ENCODE data around the gene C17orf50. TPM values are rescaled to one million over a fixed set of nuclear protein-coding genes. Genes with fewer than 3 reads are reported as not detected.

Gene C17orf50
- total and polyA plus RNA-seq, 3 experiments from 2014 or later = not detected

DNA sequence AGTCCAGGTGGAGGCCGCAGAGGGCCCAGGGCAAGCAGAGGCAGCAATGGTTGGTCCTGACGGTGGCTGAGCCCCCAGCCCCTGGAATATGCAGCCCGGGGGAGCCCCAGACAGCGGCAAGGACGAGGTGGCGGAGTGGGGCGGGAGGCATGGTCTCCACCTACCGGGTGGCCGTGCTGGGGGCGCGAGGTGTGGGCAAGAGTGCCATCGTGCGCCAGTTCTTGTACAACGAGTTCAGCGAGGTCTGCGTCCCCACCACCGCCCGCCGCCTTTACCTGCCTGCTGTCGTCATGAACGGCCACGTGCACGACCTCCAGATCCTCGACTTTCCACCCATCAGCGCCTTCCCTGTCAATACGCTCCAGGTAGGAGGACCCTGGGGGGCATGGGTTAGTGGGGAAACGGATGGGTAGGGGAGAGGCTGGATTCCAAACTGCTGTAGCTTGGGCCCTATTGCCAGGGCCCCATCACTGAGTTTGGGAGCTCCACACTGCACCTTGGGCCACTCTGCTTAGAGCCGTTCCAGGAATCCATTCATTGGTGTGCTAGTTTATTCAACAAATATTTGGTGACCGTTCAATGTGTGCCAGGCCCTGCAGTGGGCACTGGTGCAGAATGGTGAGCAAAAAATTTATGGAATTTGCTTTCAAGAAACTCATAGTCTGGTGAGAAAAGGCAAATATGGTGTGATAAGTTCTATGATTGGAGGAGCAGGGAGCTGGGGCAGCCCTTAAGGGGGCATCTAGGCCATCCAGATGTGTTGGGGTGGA lies 25.5 kb upstream of the C17orf50 start:
- Histone ChIP-seq H3K9me3 (ENCODE audit: low read length) (no peaks in the 10 kb centered on the region), H3K27me3 (ENCODE audit: insufficient read depth, low read length, poor library complexity, severe bottlenecking) (no peaks in the 10 kb centered on the region), H3K4me3 (ENCODE audit: low read length) (no peak overlapping the region), H3K4me1 (ENCODE audit: insufficient read depth, low read length) (peaks cover 8% of the 10 kb centered on the region), H3K36me3 (ENCODE audit: insufficient read depth, low read length) (no peaks in the 10 kb centered on the region), H3K27ac (ENCODE audit: low read depth, low read length) (no peak overlapping the region)
- H3K27me3 Mint-ChIP-seq = peaks cover 4 to 5% of the 10 kb centered on the region in 2 donors
- DNase-seq = no peak
- peaks cover 11 to 16% (median 16%) of the 10 kb centered on the region in 3 donors for H3K4me1 Mint-ChIP-seq
- H3K4me3 Mint-ChIP-seq = no peak overlapping the region
- no peaks in the 10 kb centered on the region for H3K9me3 Mint-ChIP-seq
- POLR2A ChIA-PET = no interaction called here
- H3K27ac Mint-ChIP-seq = peak overlapping the region in 1 of 8 donors; percentile 64
- peaks cover 0 to 4% (median 0%) of the 10 kb centered on the region in 3 donors for H3K36me3 Mint-ChIP-seq
- CTCF ChIA-PET = interaction anchor here (1.3 to 1.4 kb wide), 2 partner anchors 12 to 29 kb away, joined by 3 to 7 read pairs; no protein-coding TSS in a partner anchor

DNA sequence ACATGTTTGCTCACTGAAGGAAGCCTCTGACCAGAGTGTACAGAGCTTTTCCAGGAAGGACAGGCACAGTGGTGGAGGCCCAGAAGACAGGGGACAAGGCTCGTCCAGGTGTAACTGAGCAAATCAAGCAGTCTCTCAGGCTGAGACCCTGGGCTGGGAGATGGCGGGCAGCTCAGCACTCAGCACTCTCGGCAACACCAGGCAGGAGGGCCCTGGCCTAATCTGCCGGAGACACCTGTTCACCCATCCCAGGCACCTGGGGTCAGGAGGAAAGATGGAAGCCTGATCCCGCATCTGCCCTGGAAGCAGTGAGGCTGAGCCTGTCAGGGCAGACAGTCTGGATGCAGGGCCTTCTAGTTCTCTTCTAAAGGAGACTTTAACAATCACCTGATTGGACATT lies 24.5 kb upstream of the C17orf50 start:
- no peak overlapping the region for H3K4me3 Mint-ChIP-seq
- peaks cover 1% of the 10 kb centered on the region for H3K4me1 ChIP-seq (ENCODE audit: insufficient read depth, low read length)
- H3K36me3 ChIP-seq (ENCODE audit: insufficient read depth, low read length) = no peaks in the 10 kb centered on the region
- H3K9me3 Mint-ChIP-seq = no peaks in the 10 kb centered on the region
- peaks cover 6 to 8% of the 10 kb centered on the region in 2 donors for H3K27me3 Mint-ChIP-seq
- POLR2A ChIA-PET = no interaction called here
- peaks cover 1 to 10% (median 6%) of the 10 kb centered on the region in 3 donors for H3K4me1 Mint-ChIP-seq
- H3K9me3 ChIP-seq (ENCODE audit: low read length) = no peaks in the 10 kb centered on the region
- no peak overlapping the region for H3K27ac ChIP-seq (ENCODE audit: low read depth, low read length)
- no peak overlapping the region for H3K27ac Mint-ChIP-seq
- H3K27me3 ChIP-seq (ENCODE audit: insufficient read depth, low read length, poor library complexity, severe bottlenecking) = peaks cover 4% of the 10 kb centered on the region
- H3K4me3 ChIP-seq (ENCODE audit: low read length) = no peak overlapping the region
- H3K36me3 Mint-ChIP-seq = no peaks in the 10 kb centered on the region
- DNase-seq = no peak
- CTCF ChIA-PET = interaction anchor here (1.3 kb wide), 1 partner anchor 11 kb away, joined by 7 read pairs; no protein-coding TSS in a partner anchor

DNA sequence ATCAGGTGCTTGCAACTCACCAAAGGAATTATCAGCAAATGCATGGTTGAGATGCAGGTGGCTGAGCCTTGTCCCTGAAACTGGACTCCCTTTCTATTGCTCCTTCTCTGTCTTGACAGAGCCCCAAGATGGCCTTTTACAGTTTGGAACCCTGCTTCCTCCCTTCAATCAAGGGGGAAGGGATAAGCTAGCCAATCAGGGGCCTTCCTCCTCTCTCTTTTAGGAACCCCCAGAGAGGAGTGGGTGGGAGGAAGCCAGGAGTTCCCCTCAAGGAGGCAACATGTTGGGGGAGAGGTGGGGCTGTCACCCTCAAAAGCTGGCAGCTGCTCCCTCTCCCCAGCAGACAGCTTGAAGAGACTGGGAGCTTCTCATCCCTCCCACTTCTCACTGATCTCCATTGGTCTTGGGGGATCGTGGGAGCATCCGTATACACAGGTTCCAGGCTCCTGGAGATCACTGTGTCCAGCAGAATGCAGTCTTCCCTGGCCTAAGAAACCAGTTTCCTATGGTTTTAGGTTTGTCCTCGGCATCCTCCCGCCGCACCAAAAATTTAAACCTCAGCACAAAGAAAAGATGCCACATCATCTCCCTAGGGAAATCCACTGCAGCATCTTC lies 22.1 kb upstream of the C17orf50 start:
- Histone ChIP-seq H3K27ac (ENCODE audit: low read depth, low read length) (no peak overlapping the region), H3K36me3 (ENCODE audit: insufficient read depth, low read length) (no peaks in the 10 kb centered on the region), H3K9me3 (ENCODE audit: low read length) (no peaks in the 10 kb centered on the region), H3K4me1 (ENCODE audit: insufficient read depth, low read length) (no peaks in the 10 kb centered on the region), H3K4me3 (ENCODE audit: low read length) (no peak overlapping the region), H3K27me3 (ENCODE audit: insufficient read depth, low read length, poor library complexity, severe bottlenecking) (peaks cover 14% of the 10 kb centered on the region)
- H3K4me1 Mint-ChIP-seq = peaks cover 0 to 12% (median 8%) of the 10 kb centered on the region in 3 donors
- H3K36me3 Mint-ChIP-seq = no peaks in the 10 kb centered on the region
- POLR2A ChIA-PET = no interaction called here
- CTCF ChIA-PET = interaction anchor here (1.0 to 2.1 kb wide), 2 partner anchors 9 to 11 kb away, joined by 3 to 6 read pairs; no protein-coding TSS in a partner anchor
- DNase-seq = no peak
- no peak overlapping the region for H3K4me3 Mint-ChIP-seq
- H3K27me3 Mint-ChIP-seq = peaks cover 14 to 23% of the 10 kb centered on the region in 2 donors
- H3K27ac Mint-ChIP-seq = no peak overlapping the region
- no peaks in the 10 kb centered on the region for H3K9me3 Mint-ChIP-seq

DNA sequence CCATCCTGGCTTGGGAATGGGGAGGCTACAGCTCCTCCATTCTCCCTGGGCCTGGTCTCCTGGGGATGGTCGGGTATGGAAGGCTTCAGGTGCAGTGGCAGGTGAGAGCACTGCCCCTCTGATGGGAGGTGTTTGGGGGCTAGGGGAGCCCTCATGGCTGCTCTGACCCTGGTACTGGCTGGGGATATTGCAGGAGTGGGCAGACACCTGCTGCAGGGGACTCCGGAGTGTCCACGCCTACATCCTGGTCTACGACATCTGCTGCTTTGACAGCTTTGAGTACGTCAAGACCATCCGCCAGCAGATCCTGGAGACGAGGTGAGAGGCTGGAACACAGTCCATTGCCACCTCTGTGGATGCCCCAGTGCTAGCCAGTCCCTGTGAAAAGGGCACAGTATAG lies 20.5 kb upstream of the C17orf50 start:
- peaks cover 14% of the 10 kb centered on the region for H3K27me3 ChIP-seq (ENCODE audit: insufficient read depth, low read length, poor library complexity, severe bottlenecking)
- Mint-ChIP-seq H3K9me3 (no peaks in the 10 kb centered on the region), H3K4me3 (peak overlapping the region in 1 of 7 donors; percentile 17), H3K27me3 (peaks cover 19 to 33% of the 10 kb centered on the region in 2 donors), H3K27ac (no peak overlapping the region), H3K4me1 (peaks cover 0 to 12% (median 8%) of the 10 kb centered on the region in 3 donors), H3K36me3 (no peaks in the 10 kb centered on the region)
- H3K27ac ChIP-seq (ENCODE audit: low read depth, low read length) = no peak overlapping the region
- H3K9me3 ChIP-seq (ENCODE audit: low read length) = no peaks in the 10 kb centered on the region
- H3K4me3 ChIP-seq (ENCODE audit: low read length) = no peak overlapping the region
- no peak for DNase-seq
- no peaks in the 10 kb centered on the region for H3K4me1 ChIP-seq (ENCODE audit: insufficient read depth, low read length)
- no peaks in the 10 kb centered on the region for H3K36me3 ChIP-seq (ENCODE audit: insufficient read depth, low read length)
- ChIA-PET POLR2A (no interaction called here), CTCF (interaction anchor here (1.6 to 2.1 kb wide), 2 partner anchors 9 to 24 kb away, joined by 4 to 6 read pairs; no protein-coding TSS in a partner anchor)

DNA sequence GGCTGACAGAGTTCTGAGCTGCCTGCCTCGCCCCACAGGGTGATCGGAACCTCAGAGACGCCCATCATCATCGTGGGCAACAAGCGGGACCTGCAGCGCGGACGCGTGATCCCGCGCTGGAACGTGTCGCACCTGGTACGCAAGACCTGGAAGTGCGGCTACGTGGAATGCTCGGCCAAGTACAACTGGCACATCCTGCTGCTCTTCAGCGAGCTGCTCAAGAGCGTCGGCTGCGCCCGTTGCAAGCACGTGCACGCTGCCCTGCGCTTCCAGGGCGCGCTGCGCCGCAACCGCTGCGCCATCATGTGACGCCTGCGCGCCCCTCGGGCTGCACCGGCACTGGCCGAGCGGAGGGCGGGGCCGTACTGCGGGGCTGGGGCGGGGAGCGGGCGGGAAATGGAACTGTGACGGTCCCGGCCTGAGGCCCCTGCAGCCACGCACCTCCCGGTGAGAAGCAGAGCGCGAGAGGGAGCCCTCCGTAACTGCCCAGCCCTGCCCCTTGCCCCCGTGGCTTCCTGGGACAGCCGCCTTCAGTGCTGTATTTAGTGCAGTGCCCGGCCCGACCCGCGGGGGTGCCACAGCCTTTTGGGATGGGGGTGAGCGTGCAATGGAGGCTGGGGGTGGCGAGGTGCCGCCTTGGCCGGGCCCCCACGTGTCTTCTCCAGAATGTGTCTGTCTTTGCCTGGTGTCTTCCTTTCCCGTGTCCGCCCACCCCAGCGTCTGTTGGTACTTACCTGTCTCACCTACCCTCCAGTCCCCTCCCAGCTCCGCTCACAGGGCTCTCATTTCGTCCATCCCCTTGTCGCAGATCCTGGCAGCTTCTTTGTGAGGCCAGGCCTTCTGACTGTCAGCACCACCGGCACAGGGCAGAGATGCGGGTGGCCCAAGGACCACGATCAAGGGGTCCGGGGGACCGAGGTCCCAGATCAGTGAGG lies 19.4 kb upstream of the C17orf50 start:
- Histone ChIP-seq H3K4me3 (ENCODE audit: low read length) (no peak overlapping the region), H3K27ac (ENCODE audit: low read depth, low read length) (no peak overlapping the region), H3K27me3 (ENCODE audit: insufficient read depth, low read length, poor library complexity, severe bottlenecking) (peaks cover 14% of the 10 kb centered on the region), H3K36me3 (ENCODE audit: insufficient read depth, low read length) (no peaks in the 10 kb centered on the region), H3K9me3 (ENCODE audit: low read length) (no peaks in the 10 kb centered on the region), H3K4me1 (ENCODE audit: insufficient read depth, low read length) (no peaks in the 10 kb centered on the region)
- CTCF ChIA-PET = no interaction called here
- Mint-ChIP-seq H3K36me3 (no peaks in the 10 kb centered on the region), H3K27ac (no peak overlapping the region), H3K4me3 (peak overlapping the region in 5 of 7 donors; percentile 5 to 72 (median 50)), H3K27me3 (peaks cover 21 to 33% of the 10 kb centered on the region in 2 donors), H3K9me3 (no peaks in the 10 kb centered on the region), H3K4me1 (peaks cover 0 to 12% (median 8%) of the 10 kb centered on the region in 3 donors)
- no peak for DNase-seq
- POLR2A ChIA-PET = no interaction called here

DNA sequence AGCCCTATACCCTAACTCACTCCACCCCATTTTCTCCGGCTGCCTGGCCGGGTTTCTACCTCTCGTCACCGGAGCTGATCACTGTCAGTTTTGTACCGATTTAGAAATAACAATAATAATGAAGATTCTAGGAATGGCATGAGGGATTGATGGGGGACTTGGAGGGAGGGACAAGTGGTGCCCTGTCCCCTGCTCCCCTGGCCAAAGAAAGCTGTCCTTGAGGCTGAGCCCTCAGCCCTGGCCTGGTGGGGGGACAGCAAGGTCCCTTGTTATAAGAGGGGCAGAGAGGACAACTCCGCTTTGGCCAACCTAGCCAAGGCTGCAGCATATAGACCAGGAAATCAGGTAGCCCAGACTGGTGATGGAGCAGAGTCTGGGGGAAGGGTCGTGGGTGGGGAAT lies 18.2 kb upstream of the C17orf50 start:
- no peaks in the 10 kb centered on the region for H3K9me3 Mint-ChIP-seq
- CTCF ChIA-PET = interaction anchor here (1.3 kb wide), 1 partner anchor 21 kb away, joined by 4 read pairs; no protein-coding TSS in a partner anchor

DNA sequence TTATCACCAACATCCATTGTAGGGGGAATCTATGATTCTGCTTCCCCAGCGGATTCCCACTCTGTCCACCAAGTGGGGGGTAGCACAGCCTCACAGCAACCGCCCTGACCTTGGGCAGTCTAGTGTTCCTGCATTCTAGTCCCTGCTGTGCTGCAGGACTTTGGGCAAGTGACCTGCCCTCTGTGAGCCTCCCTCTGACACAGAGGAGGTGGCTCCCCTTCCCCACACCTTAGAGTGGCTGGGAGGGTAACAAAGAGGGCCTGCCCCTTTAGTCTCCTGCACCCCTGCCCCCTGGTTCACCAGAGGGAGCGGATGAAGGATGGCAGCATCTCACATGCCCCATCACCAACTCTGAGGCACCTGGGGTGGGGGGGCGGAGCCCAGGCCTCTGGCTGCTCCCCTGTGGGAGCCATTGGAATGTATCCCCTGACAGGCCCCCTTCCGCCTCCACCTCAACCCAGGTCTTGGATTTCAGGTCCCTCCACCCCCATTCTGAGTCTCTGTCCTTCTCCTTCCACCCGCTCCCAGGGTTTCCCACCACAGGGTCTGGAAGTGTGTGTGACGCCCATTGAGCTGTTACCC lies 17.7 kb upstream of the C17orf50 start:
- Histone ChIP-seq H3K9me3 (ENCODE audit: low read length) (no peaks in the 10 kb centered on the region), H3K4me3 (ENCODE audit: low read length) (no peak overlapping the region), H3K4me1 (ENCODE audit: insufficient read depth, low read length) (peaks cover 6% of the 10 kb centered on the region), H3K27me3 (ENCODE audit: insufficient read depth, low read length, poor library complexity, severe bottlenecking) (peaks cover 19% of the 10 kb centered on the region), H3K27ac (ENCODE audit: low read depth, low read length) (no peak overlapping the region), H3K36me3 (ENCODE audit: insufficient read depth, low read length) (no peaks in the 10 kb centered on the region)
- Mint-ChIP-seq H3K9me3 (no peaks in the 10 kb centered on the region), H3K36me3 (no peaks in the 10 kb centered on the region), H3K27ac (no peak overlapping the region), H3K27me3 (peaks cover 26 to 38% of the 10 kb centered on the region in 2 donors), H3K4me3 (no peak overlapping the region), H3K4me1 (peaks cover 0 to 17% (median 8%) of the 10 kb centered on the region in 3 donors)
- DNase-seq = no peak
- POLR2A ChIA-PET = no interaction called here
- CTCF ChIA-PET = interaction anchor here (1.3 kb wide), 1 partner anchor 21 kb away, joined by 4 read pairs; no protein-coding TSS in a partner anchor

More for the DNA sequence above, 18.2 kb upstream of the C17orf50 start:
- H3K9me3 ChIP-seq (ENCODE audit: low read length) = no peaks in the 10 kb centered on the region
- no peaks in the 10 kb centered on the region for H3K36me3 ChIP-seq (ENCODE audit: insufficient read depth, low read length)
- H3K4me3 Mint-ChIP-seq = peak overlapping the region in 1 of 7 donors; percentile 32
- POLR2A ChIA-PET = no interaction called here
- peaks cover 0 to 15% (median 8%) of the 10 kb centered on the region in 3 donors for H3K4me1 Mint-ChIP-seq
- H3K4me1 ChIP-seq (ENCODE audit: insufficient read depth, low read length) = peaks cover 4% of the 10 kb centered on the region
- peaks cover 14% of the 10 kb centered on the region for H3K27me3 ChIP-seq (ENCODE audit: insufficient read depth, low read length, poor library complexity, severe bottlenecking)
- no peak overlapping the region for H3K4me3 ChIP-seq (ENCODE audit: low read length)
- no peak for DNase-seq
- H3K36me3 Mint-ChIP-seq = no peaks in the 10 kb centered on the region
- H3K27ac ChIP-seq (ENCODE audit: low read depth, low read length) = no peak overlapping the region
- H3K27ac Mint-ChIP-seq = peak overlapping the region in 1 of 8 donors; percentile 40
- H3K27me3 Mint-ChIP-seq = peaks cover 23 to 35% of the 10 kb centered on the region in 2 donors

Data from CD8-positive, alpha-beta memory T cell (primary cell).